Immature natural killer cell (primary cell): Measurements from ENCODE around the gene HNRNPUL2. TPM values are rescaled to one million over a fixed set of nuclear protein-coding genes. Genes with fewer than 3 reads are reported as not detected.

Experiments
- DNase-seq, 3 donors: peaks; one replicate each; pipeline ENCODE4 v3.0.0; 2022; ENCODE audit warnings: mixed read lengths in 1 of 3
- H3K27ac Mint-ChIP-seq, 6 donors: one replicate each; pipeline ENCODE4 v1.8.0; 2020; ENCODE audit warnings: mixed read lengths in 6 of 6, mild to moderate bottlenecking in 5 of 6, inconsistent platforms in 4 of 6, moderate library complexity in 3 of 6
- H3K27me3 Mint-ChIP-seq, 3 donors: one replicate each; pipeline ENCODE4 v1.8.0; 2020 to 2021; ENCODE audit warnings: low read depth in 3 of 3, mild to moderate bottlenecking in 3 of 3, mixed read lengths in 3 of 3, moderate library complexity in 3 of 3, inconsistent platforms in 1 of 3
- H3K36me3 Mint-ChIP-seq, 3 donors: one replicate each; pipeline ENCODE4 v1.8.0; 2020; ENCODE audit warnings: mixed read lengths in 3 of 3, inconsistent platforms in 2 of 3, mild to moderate bottlenecking in 2 of 3
- H3K4me1 Mint-ChIP-seq, 2 donors: one replicate each; pipeline ENCODE4 v1.8.0; 2020; ENCODE audit warnings: inconsistent platforms in 2 of 2, mild to moderate bottlenecking in 2 of 2, mixed read lengths in 2 of 2, moderate library complexity in 1 of 2
- H3K4me3 Mint-ChIP-seq, 5 donors: one replicate each; pipeline ENCODE4 v1.8.0; 2020; ENCODE audit warnings: mild to moderate bottlenecking in 5 of 5, mixed read lengths in 5 of 5, inconsistent platforms in 3 of 5, moderate library complexity in 3 of 5
- H3K9me3 Mint-ChIP-seq, 6 donors: one replicate each; pipeline ENCODE4 v1.8.0; 2020; ENCODE audit warnings: mild to moderate bottlenecking in 6 of 6, mixed read lengths in 6 of 6, inconsistent platforms in 4 of 6, moderate library complexity in 3 of 6
- polyA plus RNA-seq, 3 donors: library from polyadenylated mRNA; unstranded; fragments of 300-500 nt; fragmentation: Illumina TruSeq; gene quantifications; one replicate each; pipeline ENCODE4 v1.2.3, GENCODE V29; 2021

The HNRNPUL2 gene
- polyA plus RNA-seq, 3 donors from 2014 or later = 0.97 to 4.8 (median 1.1) TPM

DNA sequence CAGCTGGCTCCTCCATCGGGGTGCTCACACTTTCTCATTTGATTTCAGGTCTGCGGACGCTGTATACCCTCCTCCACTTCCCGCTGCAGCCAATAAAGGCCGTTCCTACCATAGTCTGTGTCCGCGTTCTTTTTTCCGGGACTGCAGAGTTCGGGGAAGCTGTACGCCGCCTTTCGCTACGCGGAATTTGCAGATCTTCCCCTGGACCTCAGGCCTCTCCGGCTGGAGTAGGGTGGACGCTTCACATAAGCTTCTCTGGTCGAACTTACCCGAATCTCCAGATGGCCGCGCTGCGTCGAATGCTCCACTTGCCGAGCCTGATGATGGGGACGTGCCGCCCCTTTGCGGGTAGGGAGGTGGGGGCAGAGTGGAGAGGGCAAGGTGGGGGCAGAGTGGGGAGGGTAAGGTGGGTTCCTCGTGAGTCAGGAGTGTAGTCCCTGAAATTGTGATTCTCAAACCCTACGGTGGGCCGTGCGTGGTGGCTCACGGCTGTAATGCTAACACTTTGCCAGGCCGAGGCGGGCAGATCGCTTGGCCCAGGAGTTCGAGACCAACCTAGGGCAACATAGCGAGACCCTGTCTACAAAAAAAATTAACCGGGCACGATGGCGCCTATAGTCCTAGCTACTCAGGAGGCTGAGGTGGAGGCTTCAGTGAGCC lies 61.5 kb downstream of the HNRNPUL2 start:
- Mint-ChIP-seq H3K4me1 (peaks cover 39 to 59% of the 10 kb centered on the region in 2 donors), H3K27ac (peak overlapping the region; percentile 86 to 95 (median 93))

DNA sequence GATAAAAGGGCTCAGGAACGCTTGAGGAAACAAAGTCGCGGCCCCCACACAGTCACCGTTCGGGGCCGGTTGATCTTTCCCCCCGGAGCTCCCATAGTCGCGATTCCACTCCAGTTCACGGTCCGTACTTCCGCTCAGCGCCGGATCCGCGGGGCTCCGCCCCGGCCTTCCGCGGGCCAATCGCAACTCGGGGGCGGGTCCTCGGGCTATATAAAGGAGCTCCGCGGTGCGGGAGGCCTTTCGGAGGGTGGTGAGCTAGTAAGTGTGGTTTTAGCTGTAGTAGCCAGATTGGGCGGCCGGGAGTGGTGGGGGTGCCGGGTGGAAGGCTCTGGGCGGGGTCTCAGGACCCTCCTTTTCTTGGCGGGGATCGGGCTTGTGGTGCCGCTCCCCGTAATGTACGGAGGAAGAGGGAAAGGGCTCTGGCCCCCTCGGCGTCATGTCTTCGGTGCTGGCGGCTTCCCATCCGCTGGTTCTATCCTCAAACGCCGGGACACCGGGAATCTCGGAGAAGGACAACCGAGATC lies 62.1 kb downstream of the HNRNPUL2 start, which contains the start of the genes C11orf98 and CSKMT:
C11orf98 (minus strand) TSS at position 136 of the 524 bp plus-strand sequence; CDS start at position 95, 41 bp downstream.
CSKMT (plus strand) TSS at position 238 of the 524 bp plus-strand sequence. CDS start 568 bp downstream, outside the sequence.
- Mint-ChIP-seq H3K27ac (peak within 1 kb of the TSS; percentile 86 to 95 (median 93)), H3K36me3 (peaks cover 3 to 9% (median 3%) of the 10 kb centered on the region in 3 donors), H3K4me1 (peaks cover 34 to 56% of the 10 kb centered on the region in 2 donors), H3K27me3 (peaks cover 8 to 12% (median 11%) of the 10 kb centered on the region in 3 donors), H3K4me3 (peak within 1 kb of the TSS; percentile 90 to 95 (median 91)), H3K9me3 (no peaks in the 10 kb centered on the region)
- peak; percentile 94 to 96 (median 95) for DNase-seq

More for the DNA sequence above, 61.5 kb downstream of the HNRNPUL2 start:
- Mint-ChIP-seq H3K4me3 (peak overlapping the region; percentile 90 to 95 (median 91)), H3K36me3 (peaks cover 3 to 9% (median 3%) of the 10 kb centered on the region in 3 donors), H3K9me3 (no peaks in the 10 kb centered on the region), H3K27me3 (peaks cover 8 to 12% (median 11%) of the 10 kb centered on the region in 3 donors)
- DNase-seq = peak; percentile 43 to 65 (median 57)

DNA sequence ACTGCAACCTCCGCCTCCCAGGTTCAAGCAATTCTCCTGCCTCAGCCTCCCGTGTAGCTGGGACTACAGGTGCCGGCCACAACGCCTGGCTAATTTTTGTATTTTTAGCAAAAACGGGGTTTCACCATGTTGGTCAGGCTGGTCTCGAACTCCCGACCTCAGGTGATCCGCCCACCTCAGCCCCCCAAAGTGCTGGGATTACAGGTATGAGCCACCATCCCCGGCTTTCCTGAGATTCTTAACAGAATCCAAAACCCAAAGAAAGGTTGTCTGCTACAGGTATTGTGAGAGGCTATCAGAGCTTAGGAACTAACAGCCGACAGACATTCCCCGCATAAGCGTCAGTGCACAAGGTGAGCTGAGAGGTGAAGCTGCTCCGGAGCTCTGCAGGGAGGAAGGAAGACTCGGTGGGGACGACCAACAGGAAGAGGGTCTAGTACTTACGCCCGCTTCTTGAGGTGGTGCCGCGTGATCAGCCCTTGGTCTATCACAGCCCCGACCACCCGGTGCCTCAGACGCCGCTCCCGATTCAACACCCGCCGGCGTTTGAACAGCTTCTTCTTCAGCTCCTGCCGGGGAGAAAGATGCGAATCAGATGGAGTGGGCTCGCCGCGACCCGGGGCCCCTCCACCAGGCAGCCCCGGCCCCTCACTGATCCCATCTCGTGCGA lies 62.7 kb downstream of the HNRNPUL2 start:
- peaks cover 8 to 12% (median 11%) of the 10 kb centered on the region in 3 donors for H3K27me3 Mint-ChIP-seq
- H3K27ac Mint-ChIP-seq = peak overlapping the region; percentile 86 to 95 (median 93)
- no peaks in the 10 kb centered on the region for H3K9me3 Mint-ChIP-seq
- no peak for DNase-seq
- H3K4me1 Mint-ChIP-seq = peaks cover 29 to 51% of the 10 kb centered on the region in 2 donors
- peaks cover 3 to 9% (median 3%) of the 10 kb centered on the region in 3 donors for H3K36me3 Mint-ChIP-seq
- peak overlapping the region; percentile 90 to 95 (median 91) for H3K4me3 Mint-ChIP-seq

Other genes starting within 250 kb of the HNRNPUL2 start
- 100 to 1,000 TPM in 1 of 3 donors, 10 to 100 TPM in 2; 45.0 to 217 (median 57.2) TPM for gene AHNAK, start 180.7 kb downstream of the HNRNPUL2 start, polyA plus RNA-seq
- gene EEF1G, start 153.6 kb downstream of the HNRNPUL2 start, polyA plus RNA-seq = 100 to 1,000 TPM; 628 to 849 (median 821) TPM
- gene TUT1, start 135.9 kb downstream of the HNRNPUL2 start, polyA plus RNA-seq = 10 to 100 TPM in 2 of 3 donors, 1 to 10 TPM in 1; 7.3 to 16.2 (median 12.5) TPM
- 10 to 100 TPM in 2 of 3 donors, 1 to 10 TPM in 1; 9.7 to 48.4 (median 22.4) TPM for gene MTA2, start 125.6 kb downstream of the HNRNPUL2 start, polyA plus RNA-seq
- gene EML3, start 114.7 kb downstream of the HNRNPUL2 start, polyA plus RNA-seq = 10 to 100 TPM; 15.9 to 25.8 (median 17.9) TPM
- 1 to 10 TPM in 2 of 3 donors, under 1 TPM in 1; 0.17 to 2.1 (median 1.6) TPM for gene ROM1, start 114.2 kb downstream of the HNRNPUL2 start, polyA plus RNA-seq
- gene B3GAT3, start 105.5 kb downstream of the HNRNPUL2 start, polyA plus RNA-seq = 10 to 100 TPM; 35.5 to 54.1 (median 49.7) TPM
- 100 to 1,000 TPM; 135 to 246 (median 167) TPM for gene GANAB, start 80.8 kb downstream of the HNRNPUL2 start, polyA plus RNA-seq
- 10 to 100 TPM; 19.1 to 43.9 (median 22.4) TPM for gene INTS5, start 74.2 kb downstream of the HNRNPUL2 start, polyA plus RNA-seq
- 100 to 1,000 TPM; 125 to 152 (median 136) TPM for gene C11orf98, start 62.2 kb downstream of the HNRNPUL2 start, polyA plus RNA-seq
- 1 to 10 TPM in 2 of 3 donors, not detected in 1; 2.1 to 4.4 TPM for gene CSKMT, start 62.1 kb downstream of the HNRNPUL2 start, polyA plus RNA-seq
- gene UQCC3, start 55.8 kb downstream of the HNRNPUL2 start, polyA plus RNA-seq = 10 to 100 TPM; 13.9 to 18.0 (median 14.0) TPM
- 10 to 100 TPM in 1 of 3 donors, 1 to 10 TPM in 2; 6.3 to 11.4 (median 6.5) TPM for gene LBHD1, start 55.2 kb downstream of the HNRNPUL2 start, polyA plus RNA-seq
- 100 to 1,000 TPM in 2 of 3 donors, 10 to 100 TPM in 1; 93.1 to 152 (median 152) TPM for gene UBXN1, start 48.4 kb downstream of the HNRNPUL2 start, polyA plus RNA-seq
- gene LRRN4CL, start 37.9 kb downstream of the HNRNPUL2 start, polyA plus RNA-seq = not detected
- gene BSCL2, start 20.0 kb downstream of the HNRNPUL2 start, polyA plus RNA-seq = 10 to 100 TPM; 52.5 to 54.1 (median 53.6) TPM
- not detected for gene GNG3, start 19.8 kb downstream of the HNRNPUL2 start, polyA plus RNA-seq
- 10 to 100 TPM; 11.2 to 19.0 (median 14.5) TPM for gene TTC9C, start 1.0 kb upstream of the HNRNPUL2 start, polyA plus RNA-seq
- 10 to 100 TPM in 1 of 3 donors, 1 to 10 TPM in 2; 4.1 to 14.2 (median 5.5) TPM for gene ZBTB3, start 26.7 kb upstream of the HNRNPUL2 start, polyA plus RNA-seq
- 100 to 1,000 TPM; 397 to 564 (median 472) TPM for gene POLR2G, start 34.1 kb upstream of the HNRNPUL2 start, polyA plus RNA-seq
- 1 to 10 TPM; 3.8 to 9.6 (median 7.3) TPM for gene TAF6L, start 43.9 kb upstream of the HNRNPUL2 start, polyA plus RNA-seq
- gene TMEM179B, start 59.9 kb upstream of the HNRNPUL2 start, polyA plus RNA-seq = 100 to 1,000 TPM; 162 to 290 (median 174) TPM
- gene TMEM223, start 64.5 kb upstream of the HNRNPUL2 start, polyA plus RNA-seq = 10 to 100 TPM; 47.9 to 69.7 (median 63.2) TPM
- gene NXF1, start 78.0 kb upstream of the HNRNPUL2 start, polyA plus RNA-seq = 10 to 100 TPM; 42.9 to 73.3 (median 66.0) TPM
- gene STX5, start 104.6 kb upstream of the HNRNPUL2 start, polyA plus RNA-seq = 10 to 100 TPM; 46.9 to 47.7 (median 47.6) TPM
- 1 to 10 TPM in 2 of 3 donors, not detected in 1; 2.0 to 3.1 TPM for gene TEX54, start 105.4 kb upstream of the HNRNPUL2 start, polyA plus RNA-seq
- gene WDR74, start 112.1 kb upstream of the HNRNPUL2 start, polyA plus RNA-seq = 10 to 100 TPM; 28.8 to 39.0 (median 31.9) TPM
- gene SLC3A2, start 153.4 kb upstream of the HNRNPUL2 start, polyA plus RNA-seq = 100 to 1,000 TPM; 134 to 162 (median 156) TPM
- not detected for gene CHRM1, start 193.9 kb upstream of the HNRNPUL2 start, polyA plus RNA-seq